IMR-90 (cell line): Measurements from ENCODE around the gene SNX3. TPM values are rescaled to one million over a fixed set of nuclear protein-coding genes. Genes with fewer than 3 reads are reported as not detected.

Experiments
- ATAC-seq: fragments of 200-7000 bp; cut with Tn5 transposase; 2 replicates; pipeline ENCODE4 v1.9.1; 2020; ENCODE audit warnings: low read depth, mild to moderate bottlenecking, moderate library complexity
- BruUV-seq: library from RNA; stranded (reverse); fragments of 400-500 nt; replicated peaks from 2 replicates; lab custom pipeline; 2021; lab: Mats Ljungman, UMichigan
- CTCF ChIA-PET: fragments of 300-600 bp; formaldehyde crosslinking; extraction: SDS; loops from one replicate; lab custom pipeline; 2021; ENCODE audit warnings: antibody characterized with exemption; lab: Yijun Ruan, JAX
- POLR2A ChIA-PET: fragments of 300-600 bp; sonication (Branson Sonifier 250); formaldehyde crosslinking; loops from one replicate; lab custom pipeline; 2022; ENCODE audit warnings: antibody characterized with exemption; ENCODE audit not compliant: unreplicated experiment; lab: Charles Lee
- DNase-seq: peaks from one replicate; pipeline ENCODE4 v3.0.0; 2013
- H2AFZ ChIP-seq: replicated peaks from 2 replicates; pipeline ENCODE3; 2013; ENCODE audit warnings: low read length, mild to moderate bottlenecking; ENCODE audit not compliant: poor library complexity
- H2AK5ac ChIP-seq: 2 replicates; pipeline ENCODE4 v1.6.1; 2013; ENCODE audit warnings: low read depth, low read length, inconsistent platforms
- H2AK9ac ChIP-seq: replicated peaks from 2 replicates; pipeline ENCODE3; 2013; ENCODE audit warnings: mild to moderate bottlenecking, low read depth, low read length, moderate library complexity; ENCODE audit not compliant: poor library complexity
- H2BK120ac ChIP-seq: 2 replicates; pipeline ENCODE4 v1.6.1; 2013; ENCODE audit warnings: low read depth, low read length, inconsistent platforms
- H2BK15ac ChIP-seq: 3 replicates; pipeline ENCODE4 v1.6.1; 2013; ENCODE audit warnings: low read depth, low read length, inconsistent platforms
- H2BK20ac ChIP-seq: 2 replicates; pipeline ENCODE4 v1.6.1; 2013; ENCODE audit warnings: low read depth, mild to moderate bottlenecking, inconsistent platforms, low read length, moderate library complexity
- H2BK5ac ChIP-seq: 2 replicates; pipeline ENCODE4 v1.6.1; 2013; ENCODE audit warnings: mild to moderate bottlenecking, low read depth, low read length, inconsistent platforms; ENCODE audit not compliant: poor library complexity, severe bottlenecking
- H3K14ac ChIP-seq: replicated peaks from 2 replicates; pipeline ENCODE4 v1.6.1; 2013; ENCODE audit warnings: low read depth, low read length, inconsistent platforms
- H3K18ac ChIP-seq: 2 replicates; pipeline ENCODE4 v1.6.1; 2013; ENCODE audit warnings: low read depth, low read length, control low read depth
- H3K23ac ChIP-seq: 2 replicates; pipeline ENCODE4 v1.6.1; 2013; ENCODE audit warnings: low read depth, low read length, inconsistent platforms
- H3K27ac ChIP-seq: 2 replicates; pipeline ENCODE4 v1.5.1; 2013; ENCODE audit warnings: mild to moderate bottlenecking, control low read depth, low read length; ENCODE audit not compliant: insufficient read depth
- H3K27me3 ChIP-seq: 2 replicates; pipeline ENCODE4 v1.6.1; 2013; ENCODE audit warnings: low read length; ENCODE audit not compliant: control insufficient read depth, insufficient read depth
- H3K36me3 ChIP-seq: 2 replicates; pipeline ENCODE4 v1.6.1; 2013; ENCODE audit warnings: low read length, mixed read lengths; ENCODE audit not compliant: control insufficient read depth, insufficient read depth
- H3K4ac ChIP-seq: 2 replicates; pipeline ENCODE4 v1.6.1; 2013; ENCODE audit warnings: low read depth, low read length, inconsistent platforms
- H3K4me1 ChIP-seq: 2 replicates; pipeline ENCODE4 v1.6.1; 2013; ENCODE audit warnings: low read length, mixed read lengths; ENCODE audit not compliant: control insufficient read depth, insufficient read depth
- H3K4me2 ChIP-seq: 2 replicates; pipeline ENCODE4 v1.6.1; 2013; ENCODE audit warnings: low read depth, mild to moderate bottlenecking, control low read depth, low read length, moderate library complexity
- H3K4me3 ChIP-seq: 2 replicates; pipeline ENCODE4 v1.5.1; 2013; ENCODE audit warnings: low read depth, mild to moderate bottlenecking, control low read depth, low read length, moderate library complexity; ENCODE audit not compliant: insufficient read depth
- H3K56ac ChIP-seq: 2 replicates; pipeline ENCODE4 v1.6.1; 2013; ENCODE audit warnings: low read length, inconsistent platforms; ENCODE audit not compliant: insufficient read depth; ENCODE audit errors: extremely low read depth
- H3K79me1 ChIP-seq, 2 experiments: 2 replicates each; pipeline ENCODE4 v1.6.1; 2013; ENCODE audit warnings: low read length in 2 of 2, inconsistent platforms in 1 of 2, low read depth in 1 of 2
- H3K9ac ChIP-seq: 2 replicates; pipeline ENCODE4 v1.6.1; 2013; ENCODE audit warnings: low read depth, low read length, control low read depth
- H3K9me1 ChIP-seq: 2 replicates; pipeline ENCODE4 v1.6.1; 2013; ENCODE audit warnings: low read length, inconsistent platforms; ENCODE audit not compliant: insufficient read depth
- H3K9me3 ChIP-seq: 2 replicates; pipeline ENCODE4 v1.6.1; 2013; ENCODE audit warnings: low read length; ENCODE audit not compliant: control insufficient read depth, insufficient read depth
- H4K20me1 ChIP-seq: 2 replicates; pipeline ENCODE4 v1.6.1; 2013; ENCODE audit warnings: low read length, inconsistent platforms; ENCODE audit not compliant: insufficient read depth
- H4K5ac ChIP-seq: 2 replicates; pipeline ENCODE4 v1.6.1; 2013; ENCODE audit warnings: mild to moderate bottlenecking, low read depth, low read length, control low read depth
- H4K8ac ChIP-seq, 2 experiments: 2 replicates each; pipeline ENCODE4 v1.6.1; 2013; ENCODE audit warnings: low read depth in 2 of 2, low read length in 2 of 2, control low read depth in 1 of 2, inconsistent platforms in 1 of 2
- H4K91ac ChIP-seq: 2 replicates; pipeline ENCODE4 v1.6.1; 2013; ENCODE audit warnings: low read depth, low read length, inconsistent platforms; ENCODE audit not compliant: insufficient read depth
- BHLHE40 ChIP-seq: fragments of 150-350 bp; IDR thresholded peaks from 2 replicates; pipeline ENCODE4 v1.6.1; 2016; ENCODE audit warnings: mild to moderate bottlenecking, low read depth, low read length
- CEBPB ChIP-seq: IDR thresholded peaks from 2 replicates; pipeline ENCODE4 v1.6.1; 2012; ENCODE audit warnings: low read depth, low read length, improper control_type of control experiment
- CHD1 ChIP-seq: IDR thresholded peaks from 2 replicates; pipeline ENCODE4 v1.6.1; 2012; ENCODE audit warnings: low read depth, low read length, improper control_type of control experiment
- CTCF ChIP-seq: conservative IDR thresholded peaks from 2 replicates; pipeline ENCODE4 v1.5.1; 2012; ENCODE audit warnings: mild to moderate bottlenecking, low read depth, low read length, improper control_type of control experiment
- ELK1 ChIP-seq: fragments of 150-350 bp; IDR thresholded peaks from 2 replicates; pipeline ENCODE4 v1.6.1; 2016; ENCODE audit warnings: low read depth, mild to moderate bottlenecking, low read length, moderate library complexity, borderline replicate concordance
- FOS ChIP-seq: fragments of 150-350 bp; IDR thresholded peaks from 2 replicates; pipeline ENCODE4 v1.6.1; 2016; ENCODE audit warnings: low read depth, low read length
- MAFK ChIP-seq: IDR thresholded peaks from 2 replicates; pipeline ENCODE4 v1.6.1; 2012; ENCODE audit warnings: low read depth, low read length, improper control_type of control experiment
- MAZ ChIP-seq: IDR thresholded peaks from 2 replicates; pipeline ENCODE4 v1.6.1; 2012; ENCODE audit warnings: low read depth, mild to moderate bottlenecking, low read length, improper control_type of control experiment, moderate library complexity, borderline replicate concordance
- MXI1 ChIP-seq: IDR thresholded peaks from 2 replicates; pipeline ENCODE4 v1.6.1; 2012; ENCODE audit warnings: low read depth, mild to moderate bottlenecking, low read length, moderate library complexity, borderline replicate concordance
- NFE2L2 ChIP-seq: fragments of 150-350 bp; IDR thresholded peaks from 2 replicates; pipeline ENCODE4 v1.6.1; 2016; ENCODE audit warnings: low read depth, mild to moderate bottlenecking, low read length
- POLR2A ChIP-seq: IDR thresholded peaks from 2 replicates; pipeline ENCODE4 v1.6.1; 2012; ENCODE audit warnings: mild to moderate bottlenecking, low read depth, low read length
- RAD21 ChIP-seq: IDR thresholded peaks from 2 replicates; pipeline ENCODE4 v1.6.1; 2012; ENCODE audit warnings: low read length, improper control_type of control experiment
- RCOR1 ChIP-seq: IDR thresholded peaks from 2 replicates; pipeline ENCODE4 v1.6.1; 2012; ENCODE audit warnings: mild to moderate bottlenecking, low read length, improper control_type of control experiment; ENCODE audit not compliant: insufficient replicate concordance
- RFX5 ChIP-seq: IDR thresholded peaks from 2 replicates; pipeline ENCODE4 v1.8.0; 2012; ENCODE audit warnings: low read depth, mild to moderate bottlenecking, low read length, moderate library complexity
- SMC3 ChIP-seq: fragments of 150-350 bp; IDR thresholded peaks from 2 replicates; pipeline ENCODE4 v1.6.1; 2016; ENCODE audit warnings: low read depth, mild to moderate bottlenecking, antibody characterized with exemption, low read length, moderate library complexity
- USF2 ChIP-seq: fragments of 150-350 bp; IDR thresholded peaks from 2 replicates; pipeline ENCODE4 v1.6.1; 2017; ENCODE audit warnings: mild to moderate bottlenecking, antibody characterized with exemption, low read length, low read depth
- WGBS, 2 experiments: methylation state at CpG; one replicate each; pipeline versions ENCODE4 v1.1.5 to v1.1.7; 2013; ENCODE audit warnings: missing lambda C conversion rate in 2 of 2; ENCODE audit not compliant: insufficient read length in 1 of 2; ENCODE audit errors: extremely low coverage in 2 of 2; 5-methylcytosine and 5-hydroxymethylcytosine counted together
- dilution Hi-C: fragments of 300-500 bp; cut with HindIII; formaldehyde crosslinking; loops from one replicate; pipeline ENCODE4 v1.14.3; 2018; ENCODE audit warnings: low sequenced_read_pairs; ENCODE audit not compliant: unreplicated experiment
- in situ Hi-C: fragments of 300-500 bp; cut with MboI; formaldehyde crosslinking; loops from 3 replicates; pipeline ENCODE4 v1.14.3; 2019; ENCODE audit warnings: low sequenced_read_pairs, inconsistent platforms, mixed read lengths
- intact Hi-C: fragments of 100-400 bp; cut with micrococcal nuclease; formaldehyde crosslinking; loops from 2 replicates; pipeline ENCODE4 v1.10.0; 2022
- polyA plus RNA-seq, 3 experiments: library from polyadenylated mRNA; depleted of rRNA; stranded (reverse); fragments of >200 nt; gene quantifications; 2 replicates each; pipeline ENCODE4 v1.2.3, GENCODE V29; 2012; ENCODE audit warnings: low replicate concordance in 1 of 3
- total RNA-seq: library from RNA; depleted of rRNA; stranded (reverse); fragments of >200 nt; gene quantifications from 2 replicates; pipeline ENCODE4 v1.2.3, GENCODE V29; 2012

SNX3 gene
- total and polyA plus RNA-seq, 2 of the 4 experiments (the other 2 are of a cell fraction), result 105 to 159 TPM

GRCh38 chr6:108250240-108250866, 10.5 kb downstream of the SNX3 start:
- TF ChIP-seq SMC3 (peak; percentile 42), RAD21 (peak; percentile 34; the same call in 1 of the 2 replicates), NFE2L2 (no peak), RCOR1 (no peak), CTCF (peak; percentile 31; the same call in 1 of the 2 replicates), POLR2A (no peak), MAZ (no peak), RFX5 (0 out of 2 replicates have a peak, but pooled peaks have one; percentile 34), MXI1 (no peak), USF2 (no peak), FOS (no peak), MAFK (no peak), CEBPB (no peak), CHD1 (no peak), BHLHE40 (no peak), ELK1 (no peak)
- peaks cover 65% of the 10 kb centered on the region for H4K20me1 ChIP-seq
- intact Hi-C loops (no loop called here), in situ Hi-C loops (no loop called here), dilution Hi-C loops (no loop called here)
- H4K5ac ChIP-seq, result no peak overlapping the region
- no peak overlapping the region for H4K8ac ChIP-seq
- H2AK5ac ChIP-seq, result no peak overlapping the region
- H3K4me2 ChIP-seq, result no peak overlapping the region
- H3K9me3 ChIP-seq, result no peaks in the 10 kb centered on the region
- H3K27me3 ChIP-seq, result no peaks in the 10 kb centered on the region
- H2AK9ac ChIP-seq, result no peak overlapping the region
- H3K23ac ChIP-seq, result no peak overlapping the region
- H2BK20ac ChIP-seq, result no peak overlapping the region
- H3K14ac ChIP-seq, result no peak overlapping the region
- H3K9ac ChIP-seq, result no peak overlapping the region
- ATAC-seq (0 out of 2 replicates have a peak, but pooled peaks have one; percentile 29), DNase-seq (peak; percentile 30)
- H3K27ac ChIP-seq, result no peak overlapping the region
- POLR2A ChIA-PET, result no interaction called here
- no peak overlapping the region for H3K18ac ChIP-seq
- no peak overlapping the region for H3K56ac ChIP-seq
- no peaks in the 10 kb centered on the region; the same call in 1 of the 2 replicates for H3K9me1 ChIP-seq
- no CpG with 5 or more reads among the region's 2 CpGs for WGBS, 2 experiments
- no peak overlapping the region for H2BK5ac ChIP-seq
- H4K91ac ChIP-seq, result no peak overlapping the region
- no TSS peak for BruUV-seq
- CTCF ChIA-PET, result interaction anchor here (1.2 kb wide), 1 partner anchor 241 kb away, joined by 4 read pairs; no protein-coding TSS in a partner anchor
- no peak overlapping the region for H2BK15ac ChIP-seq
- H2AFZ ChIP-seq, result no peak overlapping the region
- H3K36me3 ChIP-seq, result peaks cover 1% of the 10 kb centered on the region
- H3K4me3 ChIP-seq, result no peak overlapping the region
- no peak overlapping the region for H2BK120ac ChIP-seq
- H3K79me1 ChIP-seq, result peaks cover 36 to 72% of the 10 kb centered on the region in 2 experiments
- H3K4me1 ChIP-seq, result no peaks in the 10 kb centered on the region
- no peak overlapping the region for H3K4ac ChIP-seq
